KOPT-K1 (cell line): ENCODE data around the gene LGI2.

Source experiments
- H3K27ac ChIP-seq: fragments of 200-600 bp; sonication (generic); 2 replicates; pipeline ENCODE4 v1.5.1; 2016; ENCODE audit warnings: antibody characterized with exemption, mild to moderate bottlenecking, low read depth, low read length; ENCODE audit not compliant: poor library complexity, severe bottlenecking
- H3K36me3 ChIP-seq: fragments of 200-600 bp; sonication (generic); 2 replicates; pipeline ENCODE4 v1.5.1; 2017; ENCODE audit warnings: antibody characterized with exemption, mild to moderate bottlenecking, low read length, moderate library complexity; ENCODE audit not compliant: insufficient read depth
- H3K9me3 ChIP-seq: fragments of 200-600 bp; sonication (generic); 2 replicates; pipeline ENCODE4 v1.5.1; 2017; ENCODE audit warnings: antibody characterized with exemption, low read length, mild to moderate bottlenecking; ENCODE audit not compliant: insufficient read depth, poor library complexity, severe bottlenecking

Gene LGI2

GRCh38 chr4:24970191-24970590 is 60.6 kb downstream of the LGI2 start:
- peaks cover 19% of the 10 kb centered on the region for H3K9me3 ChIP-seq
- H3K27ac ChIP-seq: no peak overlapping the region
- H3K36me3 ChIP-seq: no peaks in the 10 kb centered on the region

- no peaks in the 10 kb centered on the region for H3K36me3 ChIP-seq
These were observed 61.3 kb downstream of the LGI2 start for GRCh38 chr4:24969486-24969885.

GRCh38 chr4:24968992-24969391 is 61.8 kb downstream of the LGI2 start:
- Histone ChIP-seq H3K9me3 (peaks cover 20% of the 10 kb centered on the region), H3K27ac (no peak overlapping the region), H3K36me3 (no peaks in the 10 kb centered on the region)

More at GRCh38 chr4:24969486-24969885, 61.3 kb downstream of the LGI2 start:
- Histone ChIP-seq H3K27ac (no peak overlapping the region), H3K9me3 (peaks cover 20% of the 10 kb centered on the region)

GRCh38 chr4:24968278-24968677 is 62.5 kb downstream of the LGI2 start:
- no peaks in the 10 kb centered on the region for H3K36me3 ChIP-seq
- peaks cover 20% of the 10 kb centered on the region for H3K9me3 ChIP-seq
- no peak overlapping the region for H3K27ac ChIP-seq

- Histone ChIP-seq H3K9me3 (peaks cover 20% of the 10 kb centered on the region), H3K36me3 (no peaks in the 10 kb centered on the region), H3K27ac (no peak overlapping the region)
These were observed 63.4 kb downstream of the LGI2 start for GRCh38 chr4:24967346-24967745.

- no peaks in the 10 kb centered on the region for H3K36me3 ChIP-seq
- no peak overlapping the region for H3K27ac ChIP-seq
- peaks cover 20% of the 10 kb centered on the region for H3K9me3 ChIP-seq
These were observed 64.7 kb downstream of the LGI2 start for GRCh38 chr4:24966076-24966475.

- Histone ChIP-seq H3K27ac (no peak overlapping the region), H3K9me3 (peaks cover 20% of the 10 kb centered on the region), H3K36me3 (no peaks in the 10 kb centered on the region)
These were observed 65.1 kb downstream of the LGI2 start for GRCh38 chr4:24965627-24966026.

- no peak overlapping the region for H3K27ac ChIP-seq
- peaks cover 20% of the 10 kb centered on the region for H3K9me3 ChIP-seq
- H3K36me3 ChIP-seq: no peaks in the 10 kb centered on the region
These were observed 67.5 kb downstream of the LGI2 start for GRCh38 chr4:24963277-24963676.

- no peaks in the 10 kb centered on the region for H3K36me3 ChIP-seq
- no peak overlapping the region for H3K27ac ChIP-seq
- H3K9me3 ChIP-seq: no peaks in the 10 kb centered on the region
These were observed 72.9 kb downstream of the LGI2 start for GRCh38 chr4:24957886-24958285.

GRCh38 chr4:24956763-24957162 is 74.0 kb downstream of the LGI2 start:
- Histone ChIP-seq H3K36me3 (no peaks in the 10 kb centered on the region), H3K27ac (no peak overlapping the region), H3K9me3 (no peaks in the 10 kb centered on the region)

- no peak overlapping the region for H3K27ac ChIP-seq
- no peaks in the 10 kb centered on the region for H3K36me3 ChIP-seq
- no peaks in the 10 kb centered on the region for H3K9me3 ChIP-seq
These were observed 74.7 kb downstream of the LGI2 start for GRCh38 chr4:24956091-24956490.

GRCh38 chr4:24952667-24953066 is 78.1 kb downstream of the LGI2 start:
- H3K9me3 ChIP-seq: no peaks in the 10 kb centered on the region
- H3K27ac ChIP-seq: no peak overlapping the region
- no peaks in the 10 kb centered on the region for H3K36me3 ChIP-seq

GRCh38 chr4:24949970-24950369 is 80.8 kb downstream of the LGI2 start:
- H3K36me3 ChIP-seq: no peaks in the 10 kb centered on the region
- H3K9me3 ChIP-seq: no peaks in the 10 kb centered on the region
- H3K27ac ChIP-seq: no peak overlapping the region
